HL-60 (cell line): ENCODE data around the gene MKLN1.

Experiments used
- CTCF ChIP-seq: IDR thresholded peaks from one replicate; pipeline ENCODE4 v1.5.1; 2011; ENCODE audit warnings: low read length, control low read depth, inconsistent platforms; ENCODE audit not compliant: insufficient read depth
- GABPA ChIP-seq: IDR thresholded peaks from 2 replicates; pipeline ENCODE4 v1.6.1; 2012; ENCODE audit warnings: low read depth
- POLR2AphosphoS5 ChIP-seq: IDR thresholded peaks from 2 replicates; pipeline ENCODE4 v1.6.1; 2012; ENCODE audit warnings: low read depth
- REST ChIP-seq: IDR thresholded peaks from 2 replicates; pipeline ENCODE4 v1.6.1; 2012; ENCODE audit warnings: low read depth; ENCODE audit not compliant: insufficient replicate concordance
- SPI1 ChIP-seq: IDR thresholded peaks from 2 replicates; pipeline ENCODE4 v1.6.1; 2012; ENCODE audit warnings: low read depth, mild to moderate bottlenecking, borderline replicate concordance

- TF ChIP-seq CTCF (no peak), GABPA (no peak), POLR2AphosphoS5 (no peak), SPI1 (no peak), REST (no peak)
Observed at GRCh38 chr7:131498237-131498885, 170.7 kb downstream of the MKLN1 start.
